Measurements from ENCODE around the gene ZNF423.
A peak's percentile ranks its signal among the peaks of the same experiment; 100 is the strongest.

Gene ZNF423

DNA sequence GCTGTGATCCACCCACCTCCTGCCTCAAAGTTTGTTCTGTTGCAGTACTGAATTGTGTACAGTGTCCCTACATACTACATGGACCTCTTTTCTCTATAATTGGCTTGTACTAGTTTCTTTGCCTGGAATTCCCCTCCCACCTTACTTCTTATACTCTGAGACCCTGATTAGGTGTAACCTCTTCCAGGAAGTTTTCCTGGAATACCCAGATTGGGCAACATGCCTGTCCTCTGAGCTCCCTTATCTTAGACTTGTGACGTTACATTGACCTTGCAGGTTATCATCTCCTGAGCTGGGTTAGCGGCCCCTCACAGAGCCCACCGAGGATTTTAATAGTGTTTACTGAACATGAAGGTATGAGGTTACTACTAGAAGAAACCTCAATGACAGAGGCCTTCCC, 237.0 kb downstream of the ZNF423 start:
- DNase-seq = no peak

DNA sequence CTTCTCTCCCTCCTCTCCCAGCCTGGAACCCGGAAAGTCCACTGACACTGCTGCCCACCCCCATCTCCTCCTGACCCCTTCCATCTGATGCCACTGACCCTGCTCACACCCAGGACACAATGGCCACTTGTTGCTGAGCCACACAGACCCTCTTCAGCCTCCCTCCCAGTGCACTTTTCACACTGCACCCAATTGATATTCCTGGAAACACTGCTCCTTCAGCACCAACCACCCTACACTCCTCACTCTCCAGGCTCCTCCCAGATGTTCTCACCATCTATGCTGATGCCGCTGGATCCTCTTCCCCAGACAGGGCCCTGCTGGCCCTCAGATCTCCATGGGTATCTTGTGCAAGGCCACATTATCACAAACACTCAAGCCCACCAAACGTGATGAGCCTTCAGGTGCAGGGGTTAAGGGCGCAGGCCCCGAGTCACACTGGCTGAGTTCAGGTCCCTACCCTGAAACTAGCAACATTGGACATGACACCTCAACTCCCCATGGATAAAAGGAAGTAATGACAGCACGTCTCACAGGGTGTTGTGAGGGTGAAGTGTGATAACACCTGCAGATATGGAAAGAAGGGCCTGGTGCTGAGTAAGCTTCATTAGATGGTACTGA, 238.1 kb downstream of the ZNF423 start:
- no peak for DNase-seq

DNA sequence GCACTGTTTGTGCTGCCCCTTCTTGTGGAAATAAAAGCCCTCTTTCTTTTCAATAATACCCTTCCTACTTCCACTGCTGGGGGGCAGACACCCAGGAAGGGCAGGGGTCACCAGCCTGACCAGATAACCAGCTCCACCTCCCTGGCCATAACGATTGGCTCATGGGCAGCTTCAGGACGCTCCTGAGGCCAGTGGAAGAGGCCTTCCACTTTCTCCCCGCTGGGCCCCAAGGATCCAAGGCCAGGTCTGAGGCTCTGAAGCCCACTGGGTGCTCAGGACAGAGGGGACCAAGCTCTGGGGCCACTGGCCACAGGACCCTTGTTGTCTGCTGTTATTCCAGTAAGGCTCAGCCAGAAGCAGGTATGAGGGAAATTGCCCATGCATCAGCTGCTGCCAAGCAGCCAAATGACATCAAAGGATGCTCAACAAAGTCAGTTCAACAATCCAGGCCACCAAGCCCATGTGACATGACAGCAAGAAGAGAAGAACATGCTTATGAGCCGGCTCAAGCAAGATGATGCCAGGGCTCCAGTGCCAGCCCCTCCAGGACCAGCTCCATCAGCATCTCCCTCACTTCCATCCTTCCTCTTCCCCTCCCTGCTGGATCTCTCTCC, 238.8 kb downstream of the ZNF423 start:
- no peak for DNase-seq

DNA sequence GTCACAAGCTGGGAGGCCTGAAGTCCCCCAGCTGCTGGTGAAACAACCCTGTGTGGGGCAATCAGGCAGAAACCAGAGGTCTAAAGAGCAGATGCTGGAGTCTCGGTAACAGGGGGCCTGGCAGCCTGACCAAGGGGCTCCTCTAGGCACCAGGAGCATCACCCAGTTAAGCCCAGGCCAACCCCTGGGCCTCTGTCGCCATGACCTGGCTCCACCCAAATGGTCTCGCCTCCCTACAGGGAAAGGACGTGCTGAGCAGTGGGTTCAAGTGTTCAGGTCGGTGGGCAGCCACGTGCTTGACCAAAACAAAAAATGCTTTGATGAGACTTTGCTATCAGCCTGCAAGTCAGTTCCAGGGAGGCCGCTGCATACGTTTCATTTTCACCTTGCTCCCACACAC, 240.3 kb downstream of the ZNF423 start:
- DNase-seq = peak; percentile 24

DNA sequence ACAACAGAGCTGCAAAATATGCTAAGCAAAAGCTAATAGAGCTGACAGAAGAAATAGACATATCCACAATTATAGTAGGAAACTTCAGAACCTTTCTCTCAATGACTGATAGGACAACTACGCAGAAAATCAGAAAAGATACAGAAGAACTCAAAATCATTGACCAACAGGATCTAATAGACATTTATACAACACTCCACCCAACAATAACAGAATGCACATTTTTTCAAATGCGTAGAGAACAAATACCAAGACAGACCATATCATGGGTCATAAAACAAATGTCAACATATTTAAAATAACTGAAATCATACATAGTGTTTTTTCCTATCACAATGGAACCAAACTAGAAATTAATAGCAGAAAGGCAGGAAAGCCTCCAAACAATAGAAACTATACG, 244.9 kb downstream of the ZNF423 start:
- DNase-seq = no peak

GRCh38 chr16:49608779-49609178, 247.1 kb downstream of the ZNF423 start:
- DNase-seq = peak; percentile 56

GRCh38 chr16:49608098-49608497, 247.8 kb downstream of the ZNF423 start:
- no peak for DNase-seq

GRCh38 chr16:49605536-49606254, 250.2 kb downstream of the ZNF423 start:
- no peak for DNase-seq

DNA sequence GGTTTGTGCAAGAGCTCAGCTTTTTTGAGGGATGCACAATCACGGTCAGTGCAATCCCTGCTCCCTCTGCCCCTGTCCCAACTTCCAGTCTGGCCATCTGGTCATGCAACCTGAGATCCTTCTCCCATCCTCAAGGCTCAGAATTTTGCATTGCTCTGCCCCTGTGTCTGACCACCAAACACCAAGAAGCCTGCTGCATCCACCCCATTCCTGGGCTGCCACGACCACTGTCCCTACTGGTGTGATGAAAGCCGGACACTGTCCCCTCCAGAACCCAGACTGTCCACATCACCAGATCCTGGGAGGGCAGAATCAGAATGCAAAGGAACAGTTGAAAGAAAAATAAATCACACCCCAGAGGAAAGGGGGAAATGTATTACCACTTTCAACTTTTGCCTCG, 251.3 kb downstream of the ZNF423 start:
- DNase-seq = no peak

GRCh38 chr16:49603956-49604355, 252.0 kb downstream of the ZNF423 start:
- no peak for DNase-seq

DNA sequence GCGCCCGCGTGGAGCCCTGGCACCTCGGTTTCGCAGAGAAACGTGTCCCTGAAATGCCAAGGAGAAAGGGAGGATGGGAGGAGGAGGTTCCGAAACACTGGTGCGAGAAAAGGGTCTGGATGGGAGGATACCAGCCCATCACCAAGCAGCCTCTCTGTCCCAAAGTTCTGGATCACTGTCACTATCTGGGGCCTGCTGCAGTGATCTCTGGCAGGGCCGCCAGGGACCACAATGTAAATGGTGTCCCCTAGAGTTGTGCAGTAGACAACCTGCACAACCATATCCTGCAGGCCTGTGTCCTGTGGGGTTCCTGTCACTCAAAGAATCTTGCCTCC, 253.0 kb downstream of the ZNF423 start:
- DNase-seq = no peak

DNA sequence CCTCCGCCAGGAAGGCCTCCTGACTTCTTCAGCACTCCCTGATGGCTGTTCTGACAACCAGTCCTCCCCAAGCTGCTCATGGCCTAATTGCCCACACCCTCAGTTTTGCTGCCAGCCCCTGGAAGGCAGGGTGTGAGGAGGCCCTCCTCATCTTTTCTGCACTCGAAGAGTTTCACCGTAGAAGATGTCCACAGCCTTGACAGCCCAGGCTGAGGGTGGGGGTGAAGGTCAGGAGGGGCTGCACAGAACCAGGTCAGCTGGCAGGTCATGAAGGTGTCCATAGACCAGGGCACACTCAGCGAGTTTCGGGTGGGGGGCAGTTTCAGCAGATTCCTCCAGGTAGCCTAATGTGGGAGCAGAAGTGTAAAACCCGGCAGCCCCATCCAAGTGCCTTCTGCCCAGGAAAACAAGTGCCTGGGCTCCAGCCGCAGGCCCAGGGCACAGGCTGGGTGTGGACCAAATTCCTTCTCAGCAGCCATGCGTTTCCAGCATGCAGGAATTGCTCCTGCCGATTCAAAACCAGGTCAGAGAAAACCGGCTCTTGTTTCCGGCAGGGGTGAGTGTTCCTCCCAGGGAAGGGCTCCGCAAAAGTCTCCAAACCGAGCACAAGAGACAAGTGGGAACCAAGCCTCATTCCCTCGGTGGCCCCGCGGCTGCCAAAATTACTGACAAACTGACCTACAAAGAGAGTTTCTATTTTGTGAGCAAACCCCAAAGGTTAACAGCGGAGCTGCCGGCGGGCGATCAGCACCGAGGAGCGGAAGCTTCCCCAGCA, 253.5 kb downstream of the ZNF423 start:
- no peak for DNase-seq

DNA sequence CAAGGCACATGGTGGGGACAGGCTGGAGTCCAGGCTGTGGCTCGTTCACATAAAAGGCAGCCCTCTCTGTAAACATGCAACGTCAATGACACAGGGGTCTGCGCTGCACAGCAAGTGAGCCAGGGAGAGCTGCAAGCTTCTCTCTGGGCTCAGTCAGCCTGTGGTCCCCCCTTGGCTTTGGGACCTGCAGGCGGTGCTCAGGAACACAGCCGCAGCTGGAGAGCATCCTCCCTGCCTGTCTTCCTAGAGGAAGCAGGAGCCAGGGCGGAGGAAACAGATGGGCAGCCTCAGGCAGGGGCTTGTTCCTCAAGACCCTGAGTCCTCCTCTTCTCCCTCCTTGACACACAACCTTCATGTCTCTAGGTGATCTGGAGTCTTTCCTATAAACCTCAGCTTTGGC, 254.3 kb downstream of the ZNF423 start:
- DNase-seq = no peak

GRCh38 chr16:49600976-49601375, 254.9 kb downstream of the ZNF423 start:
- DNase-seq = no peak

DNA sequence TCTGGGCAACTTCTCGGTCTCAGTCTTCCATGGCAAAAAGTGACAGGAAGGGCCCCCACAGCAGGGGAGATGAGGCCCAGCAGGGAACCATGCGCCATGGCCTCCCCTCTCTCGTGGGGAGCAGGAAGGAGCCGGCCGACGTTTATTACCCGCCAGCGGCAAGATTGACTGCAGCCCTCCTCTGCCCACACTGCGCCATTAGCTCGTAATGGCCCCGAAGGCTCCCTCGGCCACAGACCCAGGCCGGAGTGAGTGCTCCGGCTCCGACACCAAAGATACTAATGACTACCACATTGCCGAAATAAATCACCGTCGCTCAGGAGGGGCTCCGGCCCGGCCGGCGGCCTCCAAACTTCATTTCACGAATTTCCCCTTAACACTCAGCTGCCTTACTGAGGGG, 255.4 kb downstream of the ZNF423 start:
- no peak for DNase-seq

DNA sequence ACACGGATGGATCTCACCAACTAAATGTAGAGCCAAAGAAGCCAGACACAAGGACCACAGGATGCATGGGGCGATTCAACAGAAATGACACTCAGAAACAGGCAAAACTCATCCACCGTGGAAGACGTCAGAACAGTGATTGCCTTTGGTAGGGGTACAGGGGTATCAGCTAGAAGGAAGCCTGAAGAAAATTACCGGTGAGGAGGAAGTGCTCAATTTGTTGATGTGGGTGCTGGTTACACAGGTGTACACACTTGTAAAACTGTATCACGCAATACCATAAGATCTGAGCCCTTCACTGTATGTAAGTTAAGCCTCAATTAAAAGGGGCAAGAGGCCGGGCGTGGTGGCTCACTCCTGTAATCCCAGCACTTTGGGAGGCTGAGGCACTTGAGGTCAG, 256.2 kb downstream of the ZNF423 start:
- DNase-seq = no peak

GRCh38 chr16:49599281-49599680, 256.6 kb downstream of the ZNF423 start:
- no peak for DNase-seq

- peak; percentile 17 for DNase-seq
Measured at GRCh38 chr16:49598383-49599170, 257.3 kb downstream of the ZNF423 start.

- peak; percentile 1 for DNase-seq
Measured at GRCh38 chr16:49597796-49598195, 258.1 kb downstream of the ZNF423 start.

GRCh38 chr16:49596648-49597291, 259.1 kb downstream of the ZNF423 start:
- peak; percentile 67 for DNase-seq

DNA sequence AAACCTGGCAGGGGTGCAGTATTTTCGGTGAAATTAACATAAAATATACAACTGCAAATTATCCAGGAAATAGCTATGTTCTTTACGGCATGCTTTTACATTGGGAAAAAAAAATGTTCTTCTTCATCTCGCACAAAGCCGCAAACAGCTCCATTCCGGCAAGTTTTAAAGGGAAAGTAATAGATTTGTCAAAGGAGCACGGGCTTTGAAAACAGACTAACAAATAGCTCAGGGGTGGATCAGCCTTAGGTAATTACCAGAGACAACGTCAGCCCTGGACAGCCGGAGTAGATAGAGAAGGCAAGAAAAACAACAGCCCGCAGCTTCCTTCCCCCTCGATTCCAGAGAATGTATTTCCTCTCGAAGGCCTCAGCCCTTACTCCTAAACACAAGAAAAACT, 259.8 kb downstream of the ZNF423 start:
- peak; percentile 50 for DNase-seq
